Esophagus squamous epithelium (tissue), 5 donors: Measurements from ENCODE around the gene FGF18. TPM values are rescaled to one million over a fixed set of nuclear protein-coding genes. Genes with fewer than 3 reads are reported as not detected.

ENCODE experiments used
- DNase-seq: peaks from one replicate; lab custom pipeline; 2025; lab: John Stamatoyannopoulos, UW
- H3K27ac ChIP-seq, 4 donors: fragments of 200-600 bp; sonication (generic); one replicate each; pipeline ENCODE4 v1.5.1; 2016 to 2019; ENCODE audit warnings: mild to moderate bottlenecking in 1 of 4
- H3K27me3 ChIP-seq, 4 donors: fragments of 200-600 bp; sonication (generic); 1 replicate in 3 of 4; 2 replicates in 1 of 4; pipeline versions ENCODE4 v1.5.1 to v1.6.0; 2017 to 2021; ENCODE audit warnings: antibody characterized with exemption in 1 of 4
- H3K36me3 ChIP-seq, 3 donors: fragments of 200-600 bp; sonication (generic); one replicate each; pipeline ENCODE4 v1.5.1; 2016 to 2019
- H3K4me1 ChIP-seq, 3 donors: fragments of 200-600 bp; sonication (generic); one replicate each; pipeline ENCODE4 v1.5.1; 2017 to 2019
- H3K4me3 ChIP-seq, 4 donors: fragments of 200-600 bp; sonication (generic); 1 replicate in 3 of 4; 2 replicates in 1 of 4; pipeline ENCODE4 v1.5.1; 2016 to 2019; ENCODE audit warnings: mild to moderate bottlenecking in 2 of 4, moderate library complexity in 1 of 4
- H3K9me3 ChIP-seq, 3 donors: fragments of 200-600 bp; sonication (generic); one replicate each; pipeline ENCODE4 v1.5.1; 2016 to 2019
- POLR2A ChIP-seq, 4 donors: fragments of 450-650 bp; IDR thresholded peaks; one replicate each; pipeline ENCODE4 v1.6.1; 2017; ENCODE audit warnings: antibody characterized with exemption in 4 of 4, mild to moderate bottlenecking in 4 of 4, moderate library complexity in 3 of 4
- WGBS, 2 donors: methylation state at CpG; one replicate each; pipeline ENCODE4 v1.1.5; 2018; 5-methylcytosine and 5-hydroxymethylcytosine counted together
- intact Hi-C: fragments of 100-400 bp; cut with DNase I; formaldehyde crosslinking; loops from one replicate; pipeline ENCODE4 v1.15.0; 2022
- total RNA-seq, 4 donors: library from RNA; depleted of rRNA; stranded (reverse); fragments of >200 nt; gene quantifications; one replicate each; pipeline ENCODE4 v1.1.0, GENCODE V29; 2016
- TF ChIP-seq, protein P1 (sequence below), 6 experiments: fragments of 450-650 bp in 4 of 6; fragments of 200-600 bp in 2 of 6; sonication (generic) in 2 of 6; IDR thresholded peaks; one replicate each; pipeline ENCODE4 v1.5.1; 2016 to 2019; ENCODE audit warnings: antibody characterized with exemption in 6 of 6, mild to moderate bottlenecking in 4 of 6, moderate library complexity in 4 of 6
- donor health status: DM: yes; HTN: yes; CAD: no.

FGF18 gene
- total RNA-seq, 4 donors from 2014 or later = 0.15 to 0.29 (median 0.19) TPM; not detected in 1

DNA sequence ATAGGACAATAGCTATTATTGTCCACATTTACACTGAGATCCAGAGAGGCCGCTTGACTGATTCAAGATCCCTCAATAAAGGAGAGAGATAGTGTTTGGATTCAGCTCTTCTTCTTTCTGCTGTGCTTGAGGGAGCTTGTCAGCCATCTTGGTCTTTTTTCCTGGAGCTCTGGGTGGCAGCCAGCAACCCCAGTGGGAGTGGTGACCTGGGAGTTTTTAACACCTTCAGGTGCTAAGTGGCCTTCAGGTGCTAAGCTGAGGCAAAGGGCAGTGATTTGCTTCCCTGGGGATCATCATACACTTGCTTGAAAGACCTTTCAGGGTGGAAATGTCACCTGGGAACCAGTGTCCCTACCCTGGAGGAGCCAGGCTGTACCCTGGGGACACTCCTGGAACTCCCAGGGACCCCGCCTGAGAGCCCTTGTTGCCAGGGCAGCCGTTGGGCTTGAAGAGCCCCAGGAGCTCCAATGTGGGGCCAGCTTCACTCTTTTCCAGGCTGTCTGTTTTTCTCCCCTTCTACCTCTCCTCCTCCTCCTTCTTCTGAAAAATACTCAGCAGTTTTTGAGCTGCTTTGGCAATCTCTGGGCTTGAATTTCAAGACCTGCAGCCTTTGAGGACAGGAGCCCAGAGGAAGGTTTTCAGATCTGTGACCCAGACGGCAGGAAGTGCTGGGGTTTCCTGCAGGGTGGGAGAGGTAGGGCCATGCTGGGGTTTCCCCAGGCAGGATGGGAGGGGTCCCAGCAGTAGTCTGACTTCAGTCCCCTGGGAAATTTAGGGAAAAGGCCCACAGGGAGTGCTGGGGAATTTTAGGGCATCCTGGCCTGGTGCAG is 59.7 kb downstream of the FGF18 start:
- Histone ChIP-seq H3K4me3 (no peak overlapping the region), H3K36me3 (no peaks in the 10 kb centered on the region), H3K27me3 (no peaks in the 10 kb centered on the region), H3K27ac (no peak overlapping the region), H3K9me3 (no peaks in the 10 kb centered on the region), H3K4me1 (peaks cover 0 to 8% (median 0%) of the 10 kb centered on the region in 3 donors)
- no peak for DNase-seq
- WGBS, 2 donors = 74 to 83% methylated on average over 2 to 3 of the region's 4 CpGs
- no peak for TF ChIP-seq POLR2A (IDR thresholded peaks at IDR 0.05)
- TF ChIP-seq, protein P1, sequence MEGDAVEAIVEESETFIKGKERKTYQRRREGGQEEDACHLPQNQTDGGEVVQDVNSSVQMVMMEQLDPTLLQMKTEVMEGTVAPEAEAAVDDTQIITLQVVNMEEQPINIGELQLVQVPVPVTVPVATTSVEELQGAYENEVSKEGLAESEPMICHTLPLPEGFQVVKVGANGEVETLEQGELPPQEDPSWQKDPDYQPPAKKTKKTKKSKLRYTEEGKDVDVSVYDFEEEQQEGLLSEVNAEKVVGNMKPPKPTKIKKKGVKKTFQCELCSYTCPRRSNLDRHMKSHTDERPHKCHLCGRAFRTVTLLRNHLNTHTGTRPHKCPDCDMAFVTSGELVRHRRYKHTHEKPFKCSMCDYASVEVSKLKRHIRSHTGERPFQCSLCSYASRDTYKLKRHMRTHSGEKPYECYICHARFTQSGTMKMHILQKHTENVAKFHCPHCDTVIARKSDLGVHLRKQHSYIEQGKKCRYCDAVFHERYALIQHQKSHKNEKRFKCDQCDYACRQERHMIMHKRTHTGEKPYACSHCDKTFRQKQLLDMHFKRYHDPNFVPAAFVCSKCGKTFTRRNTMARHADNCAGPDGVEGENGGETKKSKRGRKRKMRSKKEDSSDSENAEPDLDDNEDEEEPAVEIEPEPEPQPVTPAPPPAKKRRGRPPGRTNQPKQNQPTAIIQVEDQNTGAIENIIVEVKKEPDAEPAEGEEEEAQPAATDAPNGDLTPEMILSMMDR (IDR thresholded peaks at IDR 0.05) = no peak
- intact Hi-C loops = no loop called here

DNA sequence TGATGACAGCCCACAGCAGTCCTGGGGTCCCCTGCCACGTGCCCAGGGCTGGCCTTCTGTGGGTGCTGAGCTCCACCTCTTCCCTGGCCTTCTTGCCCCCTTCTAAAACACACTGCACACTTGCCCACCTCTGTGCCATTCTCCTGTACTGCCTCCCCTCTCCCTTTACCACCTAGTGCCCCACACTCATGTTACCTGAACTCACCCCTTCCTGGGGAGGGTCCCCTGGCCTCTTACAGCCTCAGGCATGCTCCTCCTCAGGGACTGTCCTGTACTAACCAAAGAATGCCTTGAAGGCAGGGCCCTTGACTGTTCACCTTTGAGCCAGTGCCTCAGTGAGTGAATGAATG is 60.3 kb downstream of the FGF18 start:
- no peaks in the 10 kb centered on the region for H3K36me3 ChIP-seq
- H3K4me3 ChIP-seq = no peak overlapping the region
- H3K9me3 ChIP-seq = no peaks in the 10 kb centered on the region
- no peak for DNase-seq
- TF ChIP-seq, protein P1 (IDR thresholded peaks at IDR 0.05) = no peak
- TF ChIP-seq POLR2A (IDR thresholded peaks at IDR 0.05) = no peak
- 20 to 83% methylated on average over 1 of the region's 1 CpG for WGBS, 2 donors
- no peak overlapping the region for H3K27ac ChIP-seq
- intact Hi-C loops = no loop called here
- peaks cover 0 to 8% (median 0%) of the 10 kb centered on the region in 3 donors for H3K4me1 ChIP-seq
- H3K27me3 ChIP-seq = no peaks in the 10 kb centered on the region

DNA sequence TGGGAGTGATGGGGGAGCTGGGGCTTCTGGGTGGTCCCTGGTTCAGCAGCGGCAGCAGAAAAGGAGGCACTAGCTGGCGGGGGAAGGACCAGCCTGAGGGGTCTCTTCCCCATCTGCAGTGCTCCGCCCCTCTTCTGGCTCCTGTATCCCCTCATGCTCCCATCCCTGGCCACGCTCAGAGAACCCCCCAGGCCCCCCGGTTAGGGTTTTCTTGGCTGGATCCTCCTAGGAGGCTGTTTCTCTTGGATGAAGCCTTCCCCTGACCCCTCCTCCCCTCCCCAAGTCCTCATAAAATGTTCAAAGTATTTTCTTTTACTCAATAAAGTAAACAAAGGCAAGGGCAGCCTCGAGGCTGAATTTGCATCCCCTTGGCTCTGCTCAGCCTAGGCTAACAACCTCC is 60.8 kb downstream of the FGF18 start:
- Histone ChIP-seq H3K4me1 (peaks cover 0 to 8% (median 0%) of the 10 kb centered on the region in 3 donors), H3K4me3 (no peak overlapping the region), H3K9me3 (no peaks in the 10 kb centered on the region), H3K36me3 (no peaks in the 10 kb centered on the region), H3K27ac (no peak overlapping the region), H3K27me3 (no peaks in the 10 kb centered on the region)
- no peak for TF ChIP-seq POLR2A (IDR thresholded peaks at IDR 0.05)
- TF ChIP-seq, protein P1 (IDR thresholded peaks at IDR 0.05) = no peak
- intact Hi-C loops = no loop called here
- WGBS, 2 donors = 56 to 75% methylated on average over 4 to 5 of the region's 6 CpGs
- DNase-seq = no peak

DNA sequence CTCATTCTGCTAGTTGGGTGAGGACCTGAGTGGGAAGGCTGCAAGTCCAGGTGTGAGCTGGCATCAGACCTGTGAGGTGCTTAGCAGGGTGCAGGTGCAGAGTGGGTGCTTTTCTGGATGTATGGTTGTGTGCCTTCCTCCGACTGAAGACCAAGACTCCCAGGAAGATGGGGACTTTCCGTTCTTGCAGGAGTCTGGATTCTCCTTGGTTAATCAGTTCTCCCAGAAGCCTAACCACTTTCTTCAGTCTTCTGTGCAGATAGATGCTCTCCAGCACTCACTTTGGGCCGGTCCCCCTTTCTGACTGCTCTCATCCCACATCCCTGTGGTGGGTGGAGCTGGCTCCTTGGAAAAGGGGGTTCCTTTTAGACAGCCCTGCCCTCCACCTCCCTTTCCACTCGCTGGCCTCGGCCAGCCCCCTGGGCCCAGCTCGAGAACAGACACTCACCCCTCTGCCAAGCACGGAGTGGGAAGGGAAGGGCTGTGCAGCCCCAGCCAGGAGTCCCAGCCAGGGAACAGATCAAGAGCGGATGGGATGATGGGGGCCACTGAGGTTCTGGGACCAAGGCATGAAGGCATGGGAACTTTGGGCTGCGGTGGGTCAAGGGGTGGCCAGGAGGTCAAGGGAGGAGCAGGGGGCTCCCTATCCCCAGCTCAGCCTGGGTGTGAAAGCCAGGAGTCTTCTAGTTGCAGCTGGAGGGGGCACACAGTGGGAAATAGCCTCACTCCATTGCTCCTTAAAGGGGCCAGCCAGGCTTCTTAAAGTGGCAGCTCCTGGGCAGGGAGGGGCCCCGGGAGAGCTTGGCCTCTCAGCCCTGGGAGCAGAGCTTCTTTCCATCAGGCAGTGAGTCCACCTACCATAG is 62.4 kb downstream of the FGF18 start:
- Histone ChIP-seq H3K27ac (no peak overlapping the region), H3K9me3 (no peaks in the 10 kb centered on the region), H3K4me1 (peaks cover 0 to 8% (median 0%) of the 10 kb centered on the region in 3 donors), H3K4me3 (no peak overlapping the region), H3K27me3 (peaks cover 0 to 1% (median 0%) of the 10 kb centered on the region in 4 donors), H3K36me3 (no peaks in the 10 kb centered on the region)
- TF ChIP-seq POLR2A (IDR thresholded peaks at IDR 0.05) = no peak
- TF ChIP-seq, protein P1 (IDR thresholded peaks at IDR 0.05) = no peak
- WGBS, 2 donors = 63 to 78% methylated on average over 3 to 4 of the region's 10 CpGs
- no peak for DNase-seq
- intact Hi-C loops = no loop called here

DNA sequence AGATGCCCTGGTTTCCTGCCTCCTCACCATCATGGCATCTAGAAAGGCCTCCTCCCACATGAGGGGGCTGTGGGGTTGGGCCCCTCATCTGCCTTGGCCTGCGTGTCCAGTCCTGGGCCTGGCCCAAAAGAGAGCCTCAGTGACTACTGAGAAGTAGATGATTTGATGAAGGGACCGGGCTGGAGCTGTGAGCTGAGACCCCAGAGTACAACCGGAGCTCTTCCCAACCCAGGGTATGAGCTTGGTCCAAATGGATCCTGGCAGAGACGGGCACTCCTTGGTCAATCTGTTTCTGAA is 62.9 kb downstream of the FGF18 start:
- Histone ChIP-seq H3K4me3 (no peak overlapping the region), H3K27ac (no peak overlapping the region), H3K4me1 (peaks cover 0 to 8% (median 0%) of the 10 kb centered on the region in 3 donors), H3K36me3 (no peaks in the 10 kb centered on the region), H3K9me3 (no peaks in the 10 kb centered on the region), H3K27me3 (peaks cover 0 to 5% (median 0%) of the 10 kb centered on the region in 4 donors)
- no peak for TF ChIP-seq POLR2A (IDR thresholded peaks at IDR 0.05)
- TF ChIP-seq, protein P1 (IDR thresholded peaks at IDR 0.05) = no peak
- WGBS, 2 donors = 82 to 93% methylated on average over 2 to 3 of the region's 4 CpGs
- intact Hi-C loops = no loop called here
- no peak for DNase-seq
